IMR-90 (cell line): ENCODE data around the gene CDC14A. TPM values are rescaled to one million over a fixed set of nuclear protein-coding genes. Genes with fewer than 3 reads are reported as not detected.

Experiments
- ATAC-seq: fragments of 200-7000 bp; cut with Tn5 transposase; 2 replicates; pipeline ENCODE4 v1.9.1; 2020; ENCODE audit warnings: low read depth, mild to moderate bottlenecking, moderate library complexity
- BruUV-seq: library from RNA; stranded (reverse); fragments of 400-500 nt; replicated peaks from 2 replicates; lab custom pipeline; 2021; lab: Mats Ljungman, UMichigan
- CTCF ChIA-PET: fragments of 300-600 bp; formaldehyde crosslinking; extraction: SDS; loops from one replicate; lab custom pipeline; 2021; ENCODE audit warnings: antibody characterized with exemption; lab: Yijun Ruan, JAX
- POLR2A ChIA-PET: fragments of 300-600 bp; sonication (Branson Sonifier 250); formaldehyde crosslinking; loops from one replicate; lab custom pipeline; 2022; ENCODE audit warnings: antibody characterized with exemption; ENCODE audit not compliant: unreplicated experiment; lab: Charles Lee
- DNase-seq: peaks from one replicate; pipeline ENCODE4 v3.0.0; 2013
- H2AFZ ChIP-seq: replicated peaks from 2 replicates; pipeline ENCODE3; 2013; ENCODE audit warnings: low read length, mild to moderate bottlenecking; ENCODE audit not compliant: poor library complexity
- H2AK5ac ChIP-seq: 2 replicates; pipeline ENCODE4 v1.6.1; 2013; ENCODE audit warnings: low read depth, low read length, inconsistent platforms
- H2AK9ac ChIP-seq: replicated peaks from 2 replicates; pipeline ENCODE3; 2013; ENCODE audit warnings: mild to moderate bottlenecking, low read depth, low read length, moderate library complexity; ENCODE audit not compliant: poor library complexity
- H2BK120ac ChIP-seq: 2 replicates; pipeline ENCODE4 v1.6.1; 2013; ENCODE audit warnings: low read depth, low read length, inconsistent platforms
- H2BK15ac ChIP-seq: 3 replicates; pipeline ENCODE4 v1.6.1; 2013; ENCODE audit warnings: low read depth, low read length, inconsistent platforms
- H2BK20ac ChIP-seq: 2 replicates; pipeline ENCODE4 v1.6.1; 2013; ENCODE audit warnings: low read depth, mild to moderate bottlenecking, inconsistent platforms, low read length, moderate library complexity
- H2BK5ac ChIP-seq: 2 replicates; pipeline ENCODE4 v1.6.1; 2013; ENCODE audit warnings: mild to moderate bottlenecking, low read depth, low read length, inconsistent platforms; ENCODE audit not compliant: poor library complexity, severe bottlenecking
- H3K14ac ChIP-seq: replicated peaks from 2 replicates; pipeline ENCODE4 v1.6.1; 2013; ENCODE audit warnings: low read depth, low read length, inconsistent platforms
- H3K18ac ChIP-seq: 2 replicates; pipeline ENCODE4 v1.6.1; 2013; ENCODE audit warnings: low read depth, low read length, control low read depth
- H3K23ac ChIP-seq: 2 replicates; pipeline ENCODE4 v1.6.1; 2013; ENCODE audit warnings: low read depth, low read length, inconsistent platforms
- H3K27ac ChIP-seq: 2 replicates; pipeline ENCODE4 v1.5.1; 2013; ENCODE audit warnings: mild to moderate bottlenecking, control low read depth, low read length; ENCODE audit not compliant: insufficient read depth
- H3K27me3 ChIP-seq: 2 replicates; pipeline ENCODE4 v1.6.1; 2013; ENCODE audit warnings: low read length; ENCODE audit not compliant: control insufficient read depth, insufficient read depth
- H3K36me3 ChIP-seq: 2 replicates; pipeline ENCODE4 v1.6.1; 2013; ENCODE audit warnings: low read length, mixed read lengths; ENCODE audit not compliant: control insufficient read depth, insufficient read depth
- H3K4ac ChIP-seq: 2 replicates; pipeline ENCODE4 v1.6.1; 2013; ENCODE audit warnings: low read depth, low read length, inconsistent platforms
- H3K4me1 ChIP-seq: 2 replicates; pipeline ENCODE4 v1.6.1; 2013; ENCODE audit warnings: low read length, mixed read lengths; ENCODE audit not compliant: control insufficient read depth, insufficient read depth
- H3K4me2 ChIP-seq: 2 replicates; pipeline ENCODE4 v1.6.1; 2013; ENCODE audit warnings: low read depth, mild to moderate bottlenecking, control low read depth, low read length, moderate library complexity
- H3K4me3 ChIP-seq: 2 replicates; pipeline ENCODE4 v1.5.1; 2013; ENCODE audit warnings: low read depth, mild to moderate bottlenecking, control low read depth, low read length, moderate library complexity; ENCODE audit not compliant: insufficient read depth
- H3K56ac ChIP-seq: 2 replicates; pipeline ENCODE4 v1.6.1; 2013; ENCODE audit warnings: low read length, inconsistent platforms; ENCODE audit not compliant: insufficient read depth; ENCODE audit errors: extremely low read depth
- H3K79me1 ChIP-seq, 2 experiments: 2 replicates each; pipeline ENCODE4 v1.6.1; 2013; ENCODE audit warnings: low read length in 2 of 2, inconsistent platforms in 1 of 2, low read depth in 1 of 2
- H3K9ac ChIP-seq: 2 replicates; pipeline ENCODE4 v1.6.1; 2013; ENCODE audit warnings: low read depth, low read length, control low read depth
- H3K9me1 ChIP-seq: 2 replicates; pipeline ENCODE4 v1.6.1; 2013; ENCODE audit warnings: low read length, inconsistent platforms; ENCODE audit not compliant: insufficient read depth
- H3K9me3 ChIP-seq: 2 replicates; pipeline ENCODE4 v1.6.1; 2013; ENCODE audit warnings: low read length; ENCODE audit not compliant: control insufficient read depth, insufficient read depth
- H4K20me1 ChIP-seq: 2 replicates; pipeline ENCODE4 v1.6.1; 2013; ENCODE audit warnings: low read length, inconsistent platforms; ENCODE audit not compliant: insufficient read depth
- H4K5ac ChIP-seq: 2 replicates; pipeline ENCODE4 v1.6.1; 2013; ENCODE audit warnings: mild to moderate bottlenecking, low read depth, low read length, control low read depth
- H4K8ac ChIP-seq, 2 experiments: 2 replicates each; pipeline ENCODE4 v1.6.1; 2013; ENCODE audit warnings: low read depth in 2 of 2, low read length in 2 of 2, control low read depth in 1 of 2, inconsistent platforms in 1 of 2
- H4K91ac ChIP-seq: 2 replicates; pipeline ENCODE4 v1.6.1; 2013; ENCODE audit warnings: low read depth, low read length, inconsistent platforms; ENCODE audit not compliant: insufficient read depth
- BHLHE40 ChIP-seq: fragments of 150-350 bp; IDR thresholded peaks from 2 replicates; pipeline ENCODE4 v1.6.1; 2016; ENCODE audit warnings: mild to moderate bottlenecking, low read depth, low read length
- CEBPB ChIP-seq: IDR thresholded peaks from 2 replicates; pipeline ENCODE4 v1.6.1; 2012; ENCODE audit warnings: low read depth, low read length, improper control_type of control experiment
- CHD1 ChIP-seq: IDR thresholded peaks from 2 replicates; pipeline ENCODE4 v1.6.1; 2012; ENCODE audit warnings: low read depth, low read length, improper control_type of control experiment
- FOS ChIP-seq: fragments of 150-350 bp; IDR thresholded peaks from 2 replicates; pipeline ENCODE4 v1.6.1; 2016; ENCODE audit warnings: low read depth, low read length
- MAFK ChIP-seq: IDR thresholded peaks from 2 replicates; pipeline ENCODE4 v1.6.1; 2012; ENCODE audit warnings: low read depth, low read length, improper control_type of control experiment
- MAZ ChIP-seq: IDR thresholded peaks from 2 replicates; pipeline ENCODE4 v1.6.1; 2012; ENCODE audit warnings: low read depth, mild to moderate bottlenecking, low read length, improper control_type of control experiment, moderate library complexity, borderline replicate concordance
- MXI1 ChIP-seq: IDR thresholded peaks from 2 replicates; pipeline ENCODE4 v1.6.1; 2012; ENCODE audit warnings: low read depth, mild to moderate bottlenecking, low read length, moderate library complexity, borderline replicate concordance
- NFE2L2 ChIP-seq: fragments of 150-350 bp; IDR thresholded peaks from 2 replicates; pipeline ENCODE4 v1.6.1; 2016; ENCODE audit warnings: low read depth, mild to moderate bottlenecking, low read length
- POLR2A ChIP-seq: IDR thresholded peaks from 2 replicates; pipeline ENCODE4 v1.6.1; 2012; ENCODE audit warnings: mild to moderate bottlenecking, low read depth, low read length
- RAD21 ChIP-seq: IDR thresholded peaks from 2 replicates; pipeline ENCODE4 v1.6.1; 2012; ENCODE audit warnings: low read length, improper control_type of control experiment
- RCOR1 ChIP-seq: IDR thresholded peaks from 2 replicates; pipeline ENCODE4 v1.6.1; 2012; ENCODE audit warnings: mild to moderate bottlenecking, low read length, improper control_type of control experiment; ENCODE audit not compliant: insufficient replicate concordance
- RFX5 ChIP-seq: IDR thresholded peaks from 2 replicates; pipeline ENCODE4 v1.8.0; 2012; ENCODE audit warnings: low read depth, mild to moderate bottlenecking, low read length, moderate library complexity
- SMC3 ChIP-seq: fragments of 150-350 bp; IDR thresholded peaks from 2 replicates; pipeline ENCODE4 v1.6.1; 2016; ENCODE audit warnings: low read depth, mild to moderate bottlenecking, antibody characterized with exemption, low read length, moderate library complexity
- WGBS, 2 experiments: methylation state at CpG; one replicate each; pipeline versions ENCODE4 v1.1.5 to v1.1.7; 2013; ENCODE audit warnings: missing lambda C conversion rate in 2 of 2; ENCODE audit not compliant: insufficient read length in 1 of 2; ENCODE audit errors: extremely low coverage in 2 of 2; 5-methylcytosine and 5-hydroxymethylcytosine counted together
- dilution Hi-C: fragments of 300-500 bp; cut with HindIII; formaldehyde crosslinking; loops from one replicate; pipeline ENCODE4 v1.14.3; 2018; ENCODE audit warnings: low sequenced_read_pairs; ENCODE audit not compliant: unreplicated experiment
- in situ Hi-C: fragments of 300-500 bp; cut with MboI; formaldehyde crosslinking; loops from 3 replicates; pipeline ENCODE4 v1.14.3; 2019; ENCODE audit warnings: low sequenced_read_pairs, inconsistent platforms, mixed read lengths
- intact Hi-C: fragments of 100-400 bp; cut with micrococcal nuclease; formaldehyde crosslinking; loops from 2 replicates; pipeline ENCODE4 v1.10.0; 2022
- polyA plus RNA-seq, 3 experiments: library from polyadenylated mRNA; depleted of rRNA; stranded (reverse); fragments of >200 nt; gene quantifications; 2 replicates each; pipeline ENCODE4 v1.2.3, GENCODE V29; 2012; ENCODE audit warnings: low replicate concordance in 1 of 3
- total RNA-seq: library from RNA; depleted of rRNA; stranded (reverse); fragments of >200 nt; gene quantifications from 2 replicates; pipeline ENCODE4 v1.2.3, GENCODE V29; 2012
- TF ChIP-seq, protein P1 (sequence below): fragments of 150-350 bp; IDR thresholded peaks from 2 replicates; pipeline ENCODE4 v1.6.1; 2017; ENCODE audit warnings: mild to moderate bottlenecking, antibody characterized with exemption, low read length, low read depth
- TF ChIP-seq, protein P2 (sequence below): fragments of 150-350 bp; IDR thresholded peaks from 2 replicates; pipeline ENCODE4 v1.6.1; 2016; ENCODE audit warnings: low read depth, mild to moderate bottlenecking, low read length, moderate library complexity, borderline replicate concordance
- TF ChIP-seq, protein P3 (sequence below): conservative IDR thresholded peaks from 2 replicates; pipeline ENCODE4 v1.5.1; 2012; ENCODE audit warnings: mild to moderate bottlenecking, low read depth, low read length, improper control_type of control experiment

The CDC14A gene
- total and polyA plus RNA-seq, 2 of the 4 experiments (the other 2 are of a cell fraction) = 1.7 to 3.0 TPM

DNA sequence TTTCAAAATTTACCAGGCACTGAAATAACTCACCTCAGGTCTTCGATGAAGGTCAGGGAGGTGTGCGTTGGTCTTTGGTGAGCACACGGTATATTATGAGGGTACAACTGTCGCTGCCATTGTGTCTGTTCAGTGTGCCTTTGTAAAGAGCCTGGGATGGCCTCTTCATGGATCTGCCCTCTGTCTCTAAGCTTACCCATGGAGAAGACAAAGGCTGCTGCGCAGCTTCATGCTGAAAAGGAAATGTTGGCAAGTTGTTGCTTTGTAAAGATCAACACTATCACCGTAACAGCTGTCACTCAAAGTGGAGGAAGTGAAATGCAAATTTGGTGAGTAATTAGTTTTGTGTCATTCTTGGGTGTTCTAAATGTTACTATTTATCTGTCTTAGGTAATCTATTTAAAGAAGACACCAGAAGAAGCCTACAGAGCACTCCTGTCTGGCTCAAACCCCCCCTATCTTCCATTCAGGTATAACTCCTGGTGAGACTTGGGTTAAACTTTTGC, 71.6 kb downstream of the CDC14A start:
- H4K5ac ChIP-seq = no peak overlapping the region
- H2BK15ac ChIP-seq = no peak overlapping the region
- H3K27ac ChIP-seq = no peak overlapping the region
- H3K4me1 ChIP-seq = no peaks in the 10 kb centered on the region
- ATAC-seq (no peak), DNase-seq (no peak)
- no peak overlapping the region for H4K91ac ChIP-seq
- TF ChIP-seq RCOR1 (no peak), POLR2A (no peak), CHD1 (no peak), MXI1 (no peak), RAD21 (no peak), FOS (no peak), BHLHE40 (no peak), MAFK (no peak), CEBPB (no peak), MAZ (no peak), RFX5 (no peak), NFE2L2 (no peak), SMC3 (no peak)
- TF ChIP-seq, protein P1, sequence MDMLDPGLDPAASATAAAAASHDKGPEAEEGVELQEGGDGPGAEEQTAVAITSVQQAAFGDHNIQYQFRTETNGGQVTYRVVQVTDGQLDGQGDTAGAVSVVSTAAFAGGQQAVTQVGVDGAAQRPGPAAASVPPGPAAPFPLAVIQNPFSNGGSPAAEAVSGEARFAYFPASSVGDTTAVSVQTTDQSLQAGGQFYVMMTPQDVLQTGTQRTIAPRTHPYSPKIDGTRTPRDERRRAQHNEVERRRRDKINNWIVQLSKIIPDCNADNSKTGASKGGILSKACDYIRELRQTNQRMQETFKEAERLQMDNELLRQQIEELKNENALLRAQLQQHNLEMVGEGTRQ = no peak
- TF ChIP-seq, protein P2, sequence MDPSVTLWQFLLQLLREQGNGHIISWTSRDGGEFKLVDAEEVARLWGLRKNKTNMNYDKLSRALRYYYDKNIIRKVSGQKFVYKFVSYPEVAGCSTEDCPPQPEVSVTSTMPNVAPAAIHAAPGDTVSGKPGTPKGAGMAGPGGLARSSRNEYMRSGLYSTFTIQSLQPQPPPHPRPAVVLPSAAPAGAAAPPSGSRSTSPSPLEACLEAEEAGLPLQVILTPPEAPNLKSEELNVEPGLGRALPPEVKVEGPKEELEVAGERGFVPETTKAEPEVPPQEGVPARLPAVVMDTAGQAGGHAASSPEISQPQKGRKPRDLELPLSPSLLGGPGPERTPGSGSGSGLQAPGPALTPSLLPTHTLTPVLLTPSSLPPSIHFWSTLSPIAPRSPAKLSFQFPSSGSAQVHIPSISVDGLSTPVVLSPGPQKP = no peak
- TF ChIP-seq, protein P3, sequence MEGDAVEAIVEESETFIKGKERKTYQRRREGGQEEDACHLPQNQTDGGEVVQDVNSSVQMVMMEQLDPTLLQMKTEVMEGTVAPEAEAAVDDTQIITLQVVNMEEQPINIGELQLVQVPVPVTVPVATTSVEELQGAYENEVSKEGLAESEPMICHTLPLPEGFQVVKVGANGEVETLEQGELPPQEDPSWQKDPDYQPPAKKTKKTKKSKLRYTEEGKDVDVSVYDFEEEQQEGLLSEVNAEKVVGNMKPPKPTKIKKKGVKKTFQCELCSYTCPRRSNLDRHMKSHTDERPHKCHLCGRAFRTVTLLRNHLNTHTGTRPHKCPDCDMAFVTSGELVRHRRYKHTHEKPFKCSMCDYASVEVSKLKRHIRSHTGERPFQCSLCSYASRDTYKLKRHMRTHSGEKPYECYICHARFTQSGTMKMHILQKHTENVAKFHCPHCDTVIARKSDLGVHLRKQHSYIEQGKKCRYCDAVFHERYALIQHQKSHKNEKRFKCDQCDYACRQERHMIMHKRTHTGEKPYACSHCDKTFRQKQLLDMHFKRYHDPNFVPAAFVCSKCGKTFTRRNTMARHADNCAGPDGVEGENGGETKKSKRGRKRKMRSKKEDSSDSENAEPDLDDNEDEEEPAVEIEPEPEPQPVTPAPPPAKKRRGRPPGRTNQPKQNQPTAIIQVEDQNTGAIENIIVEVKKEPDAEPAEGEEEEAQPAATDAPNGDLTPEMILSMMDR = no peak
- POLR2A ChIA-PET = no interaction called here
- H2BK5ac ChIP-seq = no peak overlapping the region
- H3K9me3 ChIP-seq = no peaks in the 10 kb centered on the region
- H3K36me3 ChIP-seq = no peaks in the 10 kb centered on the region
- H3K4me3 ChIP-seq = no peak overlapping the region
- H3K56ac ChIP-seq = no peak overlapping the region
- no peak overlapping the region for H3K18ac ChIP-seq
- intact Hi-C loops = no loop called here
- in situ Hi-C loops = no loop called here
- H4K20me1 ChIP-seq = no peaks in the 10 kb centered on the region
- no peak overlapping the region for H2AK5ac ChIP-seq
- no peak overlapping the region for H2BK120ac ChIP-seq
- H3K79me1 ChIP-seq = no peaks in the 10 kb centered on the region; a peak in 2 of 4 replicates
- dilution Hi-C loops = no loop called here
- H2AK9ac ChIP-seq = no peak overlapping the region
- H3K23ac ChIP-seq = no peak overlapping the region
- CTCF ChIA-PET = interaction anchor here (0.5 to 0.6 kb wide), 2 partner anchors 134 to 612 kb away, joined by 3 to 5 read pairs; no protein-coding TSS in a partner anchor
- H4K8ac ChIP-seq = no peak overlapping the region
- H3K9ac ChIP-seq = no peak overlapping the region
- no peak overlapping the region for H3K14ac ChIP-seq
- no peak overlapping the region for H3K4ac ChIP-seq
- no peak overlapping the region for H2AFZ ChIP-seq
- H3K9me1 ChIP-seq = peaks cover 2% of the 10 kb centered on the region; the same call in 1 of the 2 replicates
- H3K4me2 ChIP-seq = no peak overlapping the region
- H2BK20ac ChIP-seq = no peak overlapping the region
- WGBS, 2 experiments = 100% methylated on average over 3 of the region's 6 CpGs; no CpG with 5 or more reads in 1 of the 2 experiments
- no peaks in the 10 kb centered on the region for H3K27me3 ChIP-seq
- BruUV-seq = no TSS peak
